Stimulated activated CD8-positive, alpha-beta memory T cell treated with anti-CD3 and anti-CD28 coated beads, Interleukin-2, amount 100 ng/mL, for 48 hours (primary cell): ENCODE results near the gene VPS18.

ENCODE experiments used
- DNase-seq, 2 donors: peaks; one replicate each; pipeline ENCODE4 v3.0.0-alpha.2; 2020; ENCODE audit warnings: low read depth in 2 of 2

Gene VPS18

GRCh38 chr15:40921949-40922607 is 27.8 kb downstream of the VPS18 start:
- no peak for DNase-seq

- DNase-seq, result no peak
These were observed 28.4 kb downstream of the VPS18 start for GRCh38 chr15:40922608-40923005.

- DNase-seq, result no peak
These were observed 29.3 kb downstream of the VPS18 start for GRCh38 chr15:40923551-40923950.

- no peak for DNase-seq
These were observed 31.2 kb downstream of the VPS18 start for GRCh38 chr15:40925495-40925862.

- DNase-seq, result no peak
These were observed 31.8 kb downstream of the VPS18 start for GRCh38 chr15:40925863-40926658.

- no peak for DNase-seq
These were observed 32.6 kb downstream of the VPS18 start for GRCh38 chr15:40926659-40927494.

- no peak for DNase-seq
These were observed 33.2 kb downstream of the VPS18 start for GRCh38 chr15:40927495-40927872.

- no peak for DNase-seq
These were observed 33.9 kb downstream of the VPS18 start for GRCh38 chr15:40927873-40928806.

- DNase-seq, result no peak
These were observed 34.8 kb downstream of the VPS18 start, which contains the start of gene DLL4 for GRCh38 chr15:40928821-40929659. TSS of gene DLL4 (plus strand) at chr15:40929340. CDS start at chr15:40929669, 329 bp downstream.

- no peak for DNase-seq
These were observed 35.6 kb downstream of the VPS18 start for GRCh38 chr15:40929660-40930429.

GRCh38 chr15:40930430-40931299 is 36.4 kb downstream of the VPS18 start:
- DNase-seq, result peak; percentile 48 to 52

- no peak for DNase-seq
These were observed 37.3 kb downstream of the VPS18 start for GRCh38 chr15:40931300-40932142.

- DNase-seq, result no peak
These were observed 37.9 kb downstream of the VPS18 start for GRCh38 chr15:40932156-40932555.

GRCh38 chr15:40932649-40933516 is 38.6 kb downstream of the VPS18 start:
- DNase-seq, result no peak

GRCh38 chr15:40933517-40933902 is 39.3 kb downstream of the VPS18 start:
- DNase-seq, result no peak

- no peak for DNase-seq
These were observed 40.2 kb downstream of the VPS18 start for GRCh38 chr15:40934457-40934856.

- no peak for DNase-seq
These were observed 42.0 kb downstream of the VPS18 start for GRCh38 chr15:40936234-40936708.
